GM19035 (cell line): ENCODE data around the gene AGER.
"Not testable (repeated sequence)": the region's sequence is repeated elsewhere in the genome, so short reads cannot be mapped to it uniquely, and the experiment has no call there.

Source experiments
- ATAC-seq: cut with Tn5 transposase; IDR thresholded peaks from one replicate; pipeline ENCODE4 v1.9.1; 2021; ENCODE audit not compliant: unreplicated experiment

AGER gene

DNA sequence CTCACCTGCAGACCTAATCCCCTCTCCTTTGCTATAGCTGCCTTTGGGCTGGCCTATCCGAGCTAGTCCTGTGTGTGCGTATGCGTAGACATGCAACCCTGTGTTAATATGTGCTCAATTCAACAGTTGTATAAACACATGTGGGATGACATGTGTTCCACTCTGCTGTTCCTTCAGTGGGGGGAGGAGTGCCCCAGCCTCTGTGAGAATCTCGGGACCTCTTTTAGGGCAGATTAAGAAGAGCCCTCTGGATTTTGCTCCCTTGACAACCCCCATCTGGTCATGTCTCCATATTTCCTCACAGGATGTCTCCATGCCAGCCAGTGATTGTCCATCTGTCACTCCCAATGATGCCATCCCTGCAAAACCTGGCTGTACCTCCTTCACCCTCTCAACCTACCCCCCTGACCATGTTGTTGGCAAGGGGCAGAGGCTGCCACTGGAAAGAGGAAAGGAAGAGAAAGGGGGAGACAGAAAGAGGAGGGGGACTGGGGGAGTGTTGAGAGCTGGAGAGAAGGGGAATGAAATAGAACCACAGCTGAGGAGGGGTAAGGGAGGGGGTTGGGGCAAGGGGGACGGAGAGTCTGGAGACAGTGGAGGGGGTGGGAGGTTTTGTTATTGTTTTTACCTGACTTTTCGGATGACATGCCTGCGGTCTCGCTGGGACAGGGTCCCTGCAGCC, 32.7 kb downstream of the AGER start:
- ATAC-seq = no peak

DNA sequence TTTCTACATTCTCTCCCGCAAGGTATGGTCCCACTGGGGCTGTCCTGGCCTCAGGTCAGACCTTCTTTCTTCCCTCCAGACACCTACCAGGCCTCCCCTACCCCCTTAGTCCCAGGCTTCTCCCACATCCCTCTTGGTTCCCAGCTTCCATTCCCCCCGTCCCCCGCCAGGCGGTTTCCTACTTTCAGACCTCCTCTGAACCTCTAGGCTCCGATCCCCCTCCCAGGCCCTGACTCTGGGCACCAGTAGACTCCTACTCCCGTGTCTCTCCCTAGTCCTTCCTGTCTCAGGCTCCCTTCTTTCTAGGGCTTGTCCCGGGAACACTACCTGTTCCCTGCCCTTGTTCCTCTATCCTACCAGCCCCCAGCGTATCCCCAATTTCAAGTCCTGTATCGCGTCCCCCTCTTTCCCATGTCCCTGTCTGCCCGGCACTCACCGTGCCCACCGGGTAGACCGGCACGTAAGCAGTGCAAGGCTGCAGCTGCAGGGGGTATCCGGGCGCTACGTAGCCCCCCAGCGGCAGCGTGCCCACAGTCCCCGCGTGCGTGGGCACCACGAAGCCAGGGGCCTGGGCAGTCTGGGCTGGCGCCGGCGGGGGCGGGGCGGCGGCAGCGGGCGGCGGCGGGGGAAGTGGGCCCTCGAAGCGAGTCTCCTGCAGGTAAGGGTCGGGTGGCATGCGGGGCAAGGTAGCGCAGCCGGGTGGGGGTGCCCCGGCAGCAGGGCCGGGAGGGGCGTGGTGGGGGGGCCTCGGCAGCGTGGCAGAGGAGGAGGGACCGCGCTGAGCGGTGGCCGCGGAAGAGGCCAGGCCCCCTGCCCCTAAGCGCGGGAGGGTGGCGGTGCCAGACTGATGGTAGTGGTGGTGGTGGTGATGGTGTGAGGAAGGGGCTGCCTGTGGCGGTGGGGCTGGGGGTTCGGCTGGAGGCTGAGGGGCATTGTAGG, 33.9 kb downstream of the AGER start:
- ATAC-seq = no peak

DNA sequence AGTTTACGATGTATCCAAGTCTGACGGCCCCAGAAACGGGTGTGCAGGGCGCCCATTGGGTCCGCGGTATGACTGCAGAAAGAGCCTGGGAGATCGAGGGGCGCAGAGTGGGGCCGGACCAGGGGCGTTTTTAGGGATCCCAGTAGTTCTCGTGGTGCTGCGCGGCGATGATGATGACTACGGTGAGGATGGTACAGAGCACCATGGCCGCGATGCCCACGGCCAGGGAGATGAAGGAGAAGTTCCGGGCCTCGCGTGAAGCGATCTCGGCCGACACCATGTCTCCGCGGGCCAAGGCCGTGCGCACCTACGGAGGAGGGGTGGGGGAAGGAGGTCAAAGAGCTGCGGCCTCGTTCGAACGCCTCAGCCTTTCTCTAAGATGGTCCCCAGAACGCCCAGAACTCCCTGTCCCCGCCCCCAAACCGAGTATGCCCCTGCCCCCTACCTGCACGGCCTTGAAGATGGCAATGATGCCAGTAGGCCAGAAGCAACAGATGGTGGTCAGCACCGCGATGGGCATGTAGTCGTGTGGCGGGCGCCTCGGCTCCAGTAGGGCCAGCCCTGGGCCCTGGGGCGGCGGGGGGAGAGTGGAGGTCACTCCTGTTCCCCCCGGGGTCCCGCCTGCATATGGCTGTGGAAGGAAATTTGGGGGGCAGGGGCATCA, 34.8 kb downstream of the AGER start:
- no peak for ATAC-seq

DNA sequence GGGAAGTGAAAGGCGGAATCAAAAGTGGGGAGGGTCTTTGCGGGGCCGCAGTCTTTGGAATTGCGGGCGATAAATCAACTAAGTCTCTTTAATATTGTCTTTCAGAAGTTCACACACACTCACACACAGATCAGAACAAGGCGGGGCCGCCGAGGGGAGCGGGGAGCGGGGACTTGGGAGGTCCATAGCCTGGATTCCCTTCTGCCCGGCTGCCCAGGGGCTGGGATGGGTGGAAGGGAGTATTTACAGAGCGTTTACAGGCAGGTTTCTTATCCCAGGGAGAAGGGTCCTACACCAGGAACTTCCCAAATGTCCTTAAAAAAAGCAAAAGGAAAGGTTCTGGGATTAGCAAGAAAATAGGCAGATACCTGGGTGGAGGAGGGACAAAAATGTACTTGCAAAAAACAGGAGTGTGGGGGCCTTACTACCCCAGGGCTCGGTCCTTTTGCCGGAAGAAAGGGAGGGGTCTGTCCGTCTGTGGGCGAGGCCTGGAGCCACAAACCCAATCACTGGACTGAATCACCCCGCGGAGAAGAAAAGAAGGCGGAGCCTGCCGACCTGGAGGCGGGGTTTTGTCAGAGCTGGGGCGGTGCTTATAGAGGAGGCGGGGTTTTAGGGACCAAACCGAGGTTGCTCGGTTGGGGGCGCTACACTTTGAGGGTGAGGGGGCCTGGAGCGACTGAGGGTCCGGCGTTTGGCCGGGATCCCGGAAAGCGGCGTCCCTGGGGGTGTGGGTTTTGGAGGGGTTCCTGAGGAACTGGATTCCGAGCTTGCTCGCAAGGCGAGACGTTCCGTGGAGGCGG, 35.6 kb downstream of the AGER start:
- no peak for ATAC-seq

DNA sequence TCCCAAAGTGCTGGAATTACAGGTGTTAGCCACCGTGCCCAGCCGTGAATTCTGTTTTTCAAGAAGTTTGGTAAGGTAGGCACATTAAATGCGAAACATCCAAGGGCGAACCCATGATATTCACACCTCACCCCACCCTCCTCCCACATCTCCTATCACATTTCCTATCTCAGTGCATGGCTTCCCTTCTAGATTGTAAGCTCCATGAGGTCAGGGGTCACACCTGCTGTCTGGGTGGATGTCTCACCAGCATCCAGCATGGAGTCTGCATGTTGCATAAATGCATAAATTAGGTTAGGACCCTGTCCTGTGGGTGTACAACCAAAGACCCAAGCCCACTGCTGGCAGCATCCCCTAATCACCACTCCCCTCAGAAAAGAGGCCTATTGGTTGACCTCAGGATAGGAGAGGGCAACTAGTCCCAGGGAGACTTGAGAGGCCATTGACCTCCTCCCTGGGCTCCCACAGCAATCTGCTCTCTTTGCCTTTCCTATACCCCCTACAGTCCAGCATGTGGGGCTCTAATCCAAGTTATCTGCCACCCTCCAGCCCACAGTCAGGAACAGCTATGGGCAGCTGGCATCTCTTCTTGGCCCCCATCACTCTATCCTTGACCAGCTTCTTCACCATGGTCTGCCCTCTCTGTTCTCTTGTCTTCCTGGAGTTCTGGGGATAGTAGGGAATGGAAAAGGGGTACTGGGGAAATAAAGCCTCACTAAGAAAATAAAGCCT, 36.5 kb downstream of the AGER start:
- ATAC-seq = no peak

DNA sequence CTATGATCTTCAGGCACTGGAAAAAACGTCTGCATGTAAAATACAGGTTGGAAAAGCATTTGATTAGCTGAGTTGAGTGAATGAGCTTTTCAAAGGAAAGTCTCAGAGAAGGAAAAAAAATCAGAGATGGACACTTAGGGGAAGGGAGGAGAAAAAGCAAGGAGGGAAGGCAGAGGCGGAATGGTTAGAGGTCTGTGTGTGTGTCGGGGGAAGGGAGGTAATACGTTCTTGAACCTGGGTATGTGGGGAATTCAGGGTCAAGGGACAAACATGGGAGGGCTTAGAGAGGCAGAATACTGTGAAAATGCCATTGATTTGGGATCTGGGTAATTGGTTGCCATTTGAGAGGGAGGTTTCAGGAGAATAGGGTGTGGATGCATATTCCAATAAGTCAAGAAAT, 37.4 kb downstream of the AGER start:
- ATAC-seq = no peak

DNA sequence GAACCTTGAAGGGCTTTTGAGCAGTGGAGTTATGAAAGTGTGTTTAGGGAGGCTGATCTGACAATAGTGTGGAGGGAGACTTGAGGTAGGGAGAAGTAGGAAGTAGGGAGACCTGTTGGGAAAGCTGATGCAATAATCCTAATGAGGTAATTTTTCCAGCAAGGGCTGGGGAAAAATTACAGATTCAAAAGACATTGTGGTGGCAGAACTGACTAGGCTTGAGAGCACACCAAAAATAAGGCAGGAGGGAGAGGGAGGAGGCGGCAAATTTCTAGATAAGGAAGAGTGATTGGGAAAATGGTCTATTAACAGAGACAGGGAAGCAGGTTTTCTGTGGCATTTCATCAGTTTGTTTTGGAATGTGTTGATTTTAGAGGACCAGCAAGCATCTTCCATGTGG, 37.8 kb downstream of the AGER start:
- no peak for ATAC-seq

DNA sequence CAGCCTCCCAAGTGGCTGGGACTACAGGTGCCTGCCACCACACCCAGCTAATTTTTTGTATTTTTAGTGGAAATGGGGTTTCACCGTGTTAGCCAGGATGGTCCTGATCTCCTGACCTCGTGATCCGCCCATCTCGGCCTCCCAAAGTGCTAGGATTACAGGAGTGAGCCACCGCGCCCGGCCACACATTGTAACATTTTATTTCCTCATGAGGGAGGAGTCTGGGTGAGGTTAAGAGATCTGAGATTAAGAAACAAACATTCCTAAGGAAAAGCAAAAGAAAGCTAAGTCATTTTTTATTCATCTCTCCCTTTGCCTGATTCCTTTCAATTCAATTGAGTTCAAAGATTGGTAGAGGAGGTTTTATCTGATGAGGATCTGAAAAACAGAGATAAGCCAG, 39.8 kb downstream of the AGER start:
- ATAC-seq = not testable (repeated sequence)

DNA sequence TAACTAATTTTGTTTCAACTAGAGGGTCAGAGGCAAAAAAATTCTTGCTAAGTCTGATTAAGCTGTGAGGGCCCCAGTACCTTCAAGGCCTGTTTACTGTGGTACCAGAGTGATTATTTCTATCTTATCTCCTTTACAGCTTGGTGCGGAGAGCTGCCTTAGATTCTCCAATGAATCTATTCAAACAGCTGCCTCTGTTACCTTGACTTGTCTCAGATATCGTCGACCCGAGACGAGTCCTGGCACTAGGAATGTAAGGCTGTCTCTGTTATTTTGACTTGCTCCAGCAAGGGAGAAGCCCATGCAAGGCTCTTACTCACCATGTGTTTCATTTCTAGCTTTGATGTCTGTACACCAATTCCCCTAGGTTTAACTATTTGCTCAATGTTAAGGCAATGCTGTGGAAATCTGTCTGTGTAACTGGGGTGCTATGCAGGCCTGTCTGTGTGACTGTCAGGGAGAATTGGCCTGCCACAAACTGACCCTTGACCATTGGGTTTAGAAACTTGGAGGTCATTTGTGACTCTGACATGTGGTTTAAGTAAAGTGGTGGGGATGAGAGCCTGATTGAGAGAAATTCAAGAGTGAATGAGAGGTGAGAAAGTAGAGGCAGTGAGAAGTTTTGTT, 43.5 kb downstream of the AGER start:
- ATAC-seq = no peak

DNA sequence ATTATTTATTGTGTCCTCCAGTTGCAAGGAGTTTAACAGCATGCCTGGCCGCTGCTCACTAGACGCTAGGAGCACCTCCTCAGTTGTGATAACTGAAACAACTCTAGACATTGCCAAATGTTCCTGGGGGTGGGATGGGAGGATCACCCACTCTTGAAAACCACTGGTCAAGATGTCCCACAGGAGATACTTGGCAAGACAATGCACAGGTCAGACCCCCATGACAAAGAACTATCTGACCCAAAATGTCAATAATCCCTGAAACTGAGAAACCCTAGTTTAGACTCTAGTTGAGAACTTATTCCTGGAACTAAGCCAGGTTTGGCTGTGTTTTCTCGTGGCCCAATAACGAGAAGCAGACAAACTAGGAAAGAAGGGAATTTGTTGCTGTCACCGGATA, 44.5 kb downstream of the AGER start:
- no peak for ATAC-seq

DNA sequence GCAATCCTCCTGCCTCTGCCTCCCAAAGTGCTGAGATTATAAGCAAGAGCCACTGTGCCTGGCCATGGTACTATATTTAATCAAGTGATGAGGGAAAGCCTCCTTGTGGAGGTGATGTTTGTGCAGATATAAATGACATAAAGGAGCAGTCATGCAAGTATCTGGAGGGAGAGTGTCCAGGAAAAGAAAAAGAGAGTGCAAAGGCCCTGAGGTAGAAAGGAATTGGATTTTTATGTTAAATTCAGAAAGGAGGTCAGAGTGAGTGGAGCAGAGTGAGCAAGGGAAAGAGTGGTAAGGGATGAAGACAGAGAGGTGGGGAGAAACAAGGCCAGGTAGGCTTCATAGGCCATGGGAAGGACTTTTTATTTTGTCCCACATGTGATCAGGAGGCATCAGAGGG, 46.6 kb downstream of the AGER start:
- no peak for ATAC-seq

DNA sequence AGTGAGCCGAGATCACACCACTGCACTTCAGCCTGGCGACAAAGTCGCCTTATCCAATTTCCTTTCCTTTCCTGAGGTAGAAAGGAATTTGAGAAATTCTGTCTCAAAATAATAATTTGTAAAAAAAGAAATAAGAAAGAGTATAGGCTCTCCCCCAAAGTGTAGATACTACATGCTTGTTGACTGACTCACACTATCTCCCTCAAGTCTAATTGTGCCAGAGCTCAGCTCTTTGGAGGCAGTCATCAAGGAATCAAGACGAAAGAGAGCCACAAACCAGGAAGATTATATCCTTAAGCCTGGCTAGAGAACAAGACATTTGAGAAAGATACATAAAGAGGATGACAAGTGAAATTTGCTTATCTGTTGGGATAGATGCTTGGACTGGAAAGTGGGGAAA, 50.3 kb downstream of the AGER start:
- ATAC-seq = no peak

DNA sequence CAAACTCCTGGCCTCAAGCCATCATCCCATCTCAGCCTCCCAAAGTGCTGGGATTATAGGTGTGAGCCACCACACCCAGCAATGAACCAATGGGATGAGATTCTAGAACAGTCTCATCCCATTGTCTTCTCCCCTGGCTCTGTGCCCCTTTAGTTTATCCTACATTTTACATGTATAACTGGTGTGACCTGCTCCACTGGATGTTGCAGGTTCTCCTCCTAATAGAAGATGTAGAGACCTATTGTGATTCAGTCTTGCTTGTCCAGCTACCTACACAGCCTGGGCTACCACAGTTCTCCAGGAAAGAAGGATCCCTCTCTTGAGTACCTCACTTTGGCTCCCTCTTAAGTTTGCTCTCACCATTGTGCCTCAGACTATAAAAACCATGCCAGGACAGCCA, 51.9 kb downstream of the AGER start:
- ATAC-seq = no peak

DNA sequence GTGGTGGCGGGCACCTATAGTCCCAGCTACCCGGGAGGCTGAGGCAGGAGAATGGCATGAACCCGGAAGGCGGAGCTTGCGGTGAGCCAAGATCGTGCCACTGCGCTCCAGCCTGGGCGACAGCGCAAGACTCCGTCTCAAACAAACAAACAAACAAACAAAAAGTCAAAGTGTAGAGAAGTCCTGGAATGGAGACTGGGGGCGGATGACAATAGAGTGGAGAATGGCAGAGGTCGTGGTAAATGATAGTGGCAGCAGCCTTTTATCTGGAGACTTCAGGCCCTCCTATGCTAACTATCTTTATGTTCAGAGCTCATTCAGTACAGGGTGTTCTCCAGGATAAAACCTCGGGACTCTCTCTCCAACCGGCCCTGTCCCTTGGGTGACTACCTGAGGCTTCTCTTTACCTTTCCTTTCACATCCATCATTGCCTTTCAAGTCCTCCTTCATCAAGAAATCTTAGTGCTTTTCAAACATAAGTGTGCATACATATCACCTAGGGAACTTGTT, 52.6 kb downstream of the AGER start:
- ATAC-seq = no peak
